HUES64 (cell line): ENCODE results near the gene SLC29A4.

Experiments used
- H3K27ac ChIP-seq: 2 replicates; pipeline ENCODE4 v1.7.0; 2013; ENCODE audit warnings: low read depth, low read length, inconsistent platforms
- H3K27me3 ChIP-seq: 2 replicates; pipeline ENCODE4 v1.6.1; 2013; ENCODE audit warnings: mild to moderate bottlenecking, low read length; ENCODE audit not compliant: insufficient read depth
- H3K36me3 ChIP-seq: 2 replicates; pipeline ENCODE4 v1.6.1; 2013; ENCODE audit warnings: mild to moderate bottlenecking, low read length; ENCODE audit not compliant: insufficient read depth
- H3K4me1 ChIP-seq: 2 replicates; pipeline ENCODE4 v1.6.1; 2013; ENCODE audit warnings: mild to moderate bottlenecking, low read length, moderate library complexity; ENCODE audit not compliant: insufficient read depth
- H3K4me3 ChIP-seq: 2 replicates; pipeline ENCODE4 v1.5.1; 2013; ENCODE audit warnings: mild to moderate bottlenecking, low read length, moderate library complexity
- H3K9ac ChIP-seq: 2 replicates; pipeline ENCODE4 v1.6.1; 2013; ENCODE audit warnings: mild to moderate bottlenecking, low read depth, low read length
- H3K9me3 ChIP-seq: 2 replicates; pipeline ENCODE4 v1.6.1; 2013; ENCODE audit warnings: low read depth, low read length; ENCODE audit not compliant: insufficient read depth
- WGBS: fragments of 150-250, 120-280 bp; methylation state at CpG from one replicate; pipeline ENCODE4 v1.1.7; 2013; ENCODE audit warnings: missing lambda C conversion rate; 5-methylcytosine and 5-hydroxymethylcytosine counted together

Gene SLC29A4

GRCh38 chr7:5334671-5335070 lies 51.9 kb downstream of the SLC29A4 start:
- no peaks in the 10 kb centered on the region for H3K4me1 ChIP-seq
- H3K9ac ChIP-seq, result no peak overlapping the region; the same call in 1 of the 2 replicates
- peaks cover 15% of the 10 kb centered on the region; the same call in 1 of the 2 replicates for H3K36me3 ChIP-seq
- 0 out of 2 replicates have a peak, but pooled peaks cover 4% of the 10 kb centered on the region for H3K9me3 ChIP-seq
- 94% methylated on average over 8 of the region's 8 CpGs for WGBS
- H3K27me3 ChIP-seq, result no peaks in the 10 kb centered on the region
- H3K4me3 ChIP-seq, result no peak overlapping the region
- H3K27ac ChIP-seq, result no peak overlapping the region

- Histone ChIP-seq H3K9ac (no peak overlapping the region), H3K9me3 (0 out of 2 replicates have a peak, but pooled peaks cover 4% of the 10 kb centered on the region), H3K4me1 (no peaks in the 10 kb centered on the region), H3K27me3 (no peaks in the 10 kb centered on the region), H3K36me3 (peaks cover 15% of the 10 kb centered on the region; the same call in 1 of the 2 replicates), H3K27ac (no peak overlapping the region), H3K4me3 (no peak overlapping the region)
- WGBS, result 93% methylated on average over 11 of the region's 11 CpGs
Measured at GRCh38 chr7:5337047-5337446, 54.3 kb downstream of the SLC29A4 start.

GRCh38 chr7:5339955-5340354 lies 57.2 kb downstream of the SLC29A4 start:
- Histone ChIP-seq H3K4me3 (no peak overlapping the region), H3K27ac (no peak overlapping the region), H3K27me3 (no peaks in the 10 kb centered on the region), H3K9ac (no peak overlapping the region), H3K36me3 (peaks cover 31% of the 10 kb centered on the region; the same call in 1 of the 2 replicates), H3K9me3 (peaks cover 12% of the 10 kb centered on the region; the same call in 1 of the 2 replicates), H3K4me1 (no peaks in the 10 kb centered on the region)
- 94% methylated on average over 2 of the region's 2 CpGs for WGBS

GRCh38 chr7:5342631-5343030 lies 59.9 kb downstream of the SLC29A4 start:
- Histone ChIP-seq H3K9me3 (peaks cover 8% of the 10 kb centered on the region; the same call in 1 of the 2 replicates), H3K36me3 (peaks cover 25% of the 10 kb centered on the region; the same call in 1 of the 2 replicates), H3K9ac (no peak overlapping the region), H3K27me3 (no peaks in the 10 kb centered on the region), H3K4me1 (no peaks in the 10 kb centered on the region), H3K27ac (no peak overlapping the region), H3K4me3 (no peak overlapping the region)
- 94% methylated on average over 6 of the region's 6 CpGs for WGBS

- no peaks in the 10 kb centered on the region for H3K4me1 ChIP-seq
- 95% methylated on average over 2 of the region's 2 CpGs for WGBS
- peaks cover 22% of the 10 kb centered on the region; the same call in 1 of the 2 replicates for H3K36me3 ChIP-seq
- H3K27me3 ChIP-seq, result no peaks in the 10 kb centered on the region
- H3K27ac ChIP-seq, result no peak overlapping the region
- H3K9me3 ChIP-seq, result peaks cover 8% of the 10 kb centered on the region; the same call in 1 of the 2 replicates
- H3K4me3 ChIP-seq, result no peak overlapping the region
- no peak overlapping the region for H3K9ac ChIP-seq
Measured at GRCh38 chr7:5343884-5344283, 61.1 kb downstream of the SLC29A4 start.

- Histone ChIP-seq H3K36me3 (peaks cover 19% of the 10 kb centered on the region; the same call in 1 of the 2 replicates), H3K27ac (no peak overlapping the region), H3K9ac (no peak overlapping the region), H3K27me3 (no peaks in the 10 kb centered on the region), H3K4me1 (peaks cover 4% of the 10 kb centered on the region; the same call in 1 of the 2 replicates), H3K4me3 (no peak overlapping the region), H3K9me3 (peaks cover 8% of the 10 kb centered on the region; the same call in 1 of the 2 replicates)
- WGBS, result 94% methylated on average over 4 of the region's 4 CpGs
Measured at GRCh38 chr7:5344342-5344741, 61.6 kb downstream of the SLC29A4 start.

- Histone ChIP-seq H3K36me3 (peaks cover 19% of the 10 kb centered on the region; the same call in 1 of the 2 replicates), H3K9ac (no peak overlapping the region), H3K27ac (no peak overlapping the region), H3K4me3 (no peak overlapping the region), H3K4me1 (peaks cover 4% of the 10 kb centered on the region; the same call in 1 of the 2 replicates), H3K9me3 (peaks cover 8% of the 10 kb centered on the region; the same call in 1 of the 2 replicates), H3K27me3 (no peaks in the 10 kb centered on the region)
- 97% methylated on average over 10 of the region's 13 CpGs for WGBS
Measured at GRCh38 chr7:5345171-5345570, 62.4 kb downstream of the SLC29A4 start.

GRCh38 chr7:5345671-5346070 lies 62.9 kb downstream of the SLC29A4 start:
- H3K9ac ChIP-seq, result no peak overlapping the region
- H3K27ac ChIP-seq, result no peak overlapping the region
- H3K9me3 ChIP-seq, result peaks cover 8% of the 10 kb centered on the region; the same call in 1 of the 2 replicates
- peaks cover 8% of the 10 kb centered on the region for H3K4me1 ChIP-seq
- 91% methylated on average over 21 of the region's 21 CpGs for WGBS
- peaks cover 19% of the 10 kb centered on the region; the same call in 1 of the 2 replicates for H3K36me3 ChIP-seq
- H3K4me3 ChIP-seq, result no peak overlapping the region
- H3K27me3 ChIP-seq, result no peaks in the 10 kb centered on the region

- peaks cover 6% of the 10 kb centered on the region; the same call in 1 of the 2 replicates for H3K9me3 ChIP-seq
- no peak overlapping the region for H3K9ac ChIP-seq
- H3K27ac ChIP-seq, result no peak overlapping the region
- peaks cover 15% of the 10 kb centered on the region for H3K4me1 ChIP-seq
- H3K4me3 ChIP-seq, result no peak overlapping the region
- H3K27me3 ChIP-seq, result no peaks in the 10 kb centered on the region; the same call in 1 of the 2 replicates
- peaks cover 10% of the 10 kb centered on the region; the same call in 1 of the 2 replicates for H3K36me3 ChIP-seq
- 89% methylated on average over 21 of the region's 21 CpGs for WGBS
Measured at GRCh38 chr7:5348134-5349004, 65.6 kb downstream of the SLC29A4 start.

GRCh38 chr7:5349005-5349380 lies 66.2 kb downstream of the SLC29A4 start:
- peaks cover 2% of the 10 kb centered on the region; the same call in 1 of the 2 replicates for H3K9me3 ChIP-seq
- 92% methylated on average over 17 of the region's 17 CpGs for WGBS
- H3K4me3 ChIP-seq, result no peak overlapping the region
- peaks cover 15% of the 10 kb centered on the region for H3K4me1 ChIP-seq
- no peak overlapping the region for H3K27ac ChIP-seq
- H3K36me3 ChIP-seq, result peaks cover 5% of the 10 kb centered on the region; the same call in 1 of the 2 replicates
- no peak overlapping the region for H3K9ac ChIP-seq
- H3K27me3 ChIP-seq, result no peaks in the 10 kb centered on the region; the same call in 1 of the 2 replicates
